ENCODE data around the gene DOK6. TPM values are rescaled to one million over a fixed set of nuclear protein-coding genes. Genes with fewer than 3 reads are reported as not detected.

Gene DOK6
- total and polyA plus RNA-seq, 9 of the 15 experiments (the other 6 are each of a cell fraction or from before 2014, with no cell fraction given): not detected

GRCh38 chr18:69531973-69532372 lies 131.3 kb downstream of the DOK6 start:
- ATAC-seq (no peak), FAIRE-seq (no peak), DNase-seq (ENCODE audit: extremely low read depth in 1 of 4, low spot score in 3 of 4) (no peak)
- no peak overlapping the region for H3K4me2 ChIP-seq (ENCODE audit: insufficient read depth, low read length)
- intact Hi-C loops (cut with micrococcal nuclease) (no loop called here), in situ Hi-C loops (cut with MboI) (no loop called here)
- no peak overlapping the region for H3K4me3 ChIP-seq
- no peaks in the 10 kb centered on the region for H3K79me2 ChIP-seq (ENCODE audit: control insufficient read depth, insufficient read depth, low read length)
- H4K20me1 ChIP-seq (replicated peaks; ENCODE audit: control insufficient read depth, insufficient read depth, low read length): no peaks in the 10 kb centered on the region
- no TSS peak for BruUV-seq (replicated peaks)
- no peaks in the 10 kb centered on the region for H3K27me3 ChIP-seq (ENCODE audit: control insufficient read depth in 2 of 2, insufficient read depth in 2 of 2, low read length in 2 of 2)
- H3K9me3 ChIP-seq (replicated peaks; ENCODE audit: control insufficient read depth, insufficient read depth, low read depth, low read length): no peaks in the 10 kb centered on the region
- WGBS (ENCODE audit: insufficient coverage, low coverage, missing lambda C conversion rate): 2% methylated on average over 5 of the region's 5 CpGs
- no peak for TF ChIP-seq CBX3 (IDR thresholded peaks at IDR 0.05; ENCODE audit: borderline replicate concordance in 1 of 2, low read length in 2 of 2)
- no peak for TF ChIP-seq BRCA1 (IDR thresholded peaks at IDR 0.05)
- TF ChIP-seq BRCA1 (CRISPR knock-in tag; IDR thresholded peaks at IDR 0.05): no peak
- no peak for TF ChIP-seq SRSF9 (IDR thresholded peaks at IDR 0.05; ENCODE audit: borderline replicate concordance, low read depth, low read length)
- no peak for TF ChIP-seq ZNF197 (CRISPR knock-in tag; IDR thresholded peaks at IDR 0.05; ENCODE audit: low read depth)
- no peak for TF ChIP-seq MEIS2 (IDR thresholded peaks at IDR 0.05; ENCODE audit: partially characterized antibody)
- H2AFZ ChIP-seq (ENCODE audit: low read depth, low read length): no peak overlapping the region
- CTCF ChIA-PET (ENCODE audit: low intra/inter-chr PET ratio): no interaction called here
- H3K9ac ChIP-seq (ENCODE audit: insufficient read depth in 1 of 2, low read depth in 2 of 2, low read length in 2 of 2): no peak overlapping the region
- no peaks in the 10 kb centered on the region for H3K9me1 ChIP-seq (ENCODE audit: control insufficient read depth, insufficient read depth, low read length)
- no peak overlapping the region for H3K27ac ChIP-seq (ENCODE audit: extremely low read depth, low read depth, low read length)
- no peaks in the 10 kb centered on the region for H3K36me3 ChIP-seq (ENCODE audit: control insufficient read depth, insufficient read depth, low read length)
- POLR2A ChIA-PET: interaction anchor here (0.8 kb wide), 1 partner anchor 33 kb away, joined by 3 read pairs; no protein-coding TSS in a partner anchor
- no peaks in the 10 kb centered on the region for H3K4me1 ChIP-seq (replicated peaks in 1 of 2; ENCODE audit: control insufficient read depth in 2 of 2, insufficient read depth in 2 of 2, low read length in 2 of 2)

- no peak for ATAC-seq
- no peak for DNase-seq (ENCODE audit: extremely low read depth in 1 of 4, low spot score in 3 of 4)
- Histone ChIP-seq H3K9me3 (replicated peaks; ENCODE audit: control insufficient read depth, insufficient read depth, low read depth, low read length) (no peaks in the 10 kb centered on the region), H3K79me2 (ENCODE audit: control insufficient read depth, insufficient read depth, low read length) (no peaks in the 10 kb centered on the region), H4K20me1 (replicated peaks; ENCODE audit: control insufficient read depth, insufficient read depth, low read length) (no peaks in the 10 kb centered on the region), H3K36me3 (ENCODE audit: control insufficient read depth, insufficient read depth, low read length) (no peaks in the 10 kb centered on the region), H3K27ac (ENCODE audit: extremely low read depth, low read depth, low read length) (no peak overlapping the region), H2AFZ (ENCODE audit: low read depth, low read length) (no peak overlapping the region), H3K9ac (ENCODE audit: insufficient read depth in 1 of 2, low read depth in 2 of 2, low read length in 2 of 2) (no peak overlapping the region), H3K4me3 (no peak overlapping the region), H3K9me1 (ENCODE audit: control insufficient read depth, insufficient read depth, low read length) (no peaks in the 10 kb centered on the region), H3K4me2 (ENCODE audit: insufficient read depth, low read length) (no peak overlapping the region), H3K27me3 (ENCODE audit: control insufficient read depth in 2 of 2, insufficient read depth in 2 of 2, low read length in 2 of 2) (no peaks in the 10 kb centered on the region), H3K4me1 (replicated peaks in 1 of 2; ENCODE audit: control insufficient read depth in 2 of 2, insufficient read depth in 2 of 2, low read length in 2 of 2) (no peaks in the 10 kb centered on the region)
- intact Hi-C loops (cut with micrococcal nuclease): no loop called here
- ChIA-PET POLR2A (no interaction called here), CTCF (ENCODE audit: low intra/inter-chr PET ratio) (no interaction called here)
- WGBS (ENCODE audit: insufficient coverage, low coverage, missing lambda C conversion rate): 0% methylated on average over 3 of the region's 3 CpGs
- in situ Hi-C loops (cut with MboI): no loop called here
- no TSS peak for BruUV-seq (replicated peaks)
- FAIRE-seq: no peak
- TF ChIP-seq ZNF318 (IDR thresholded peaks at IDR 0.05; ENCODE audit: borderline replicate concordance in 1 of 2, low read depth in 1 of 2) (no peak), ZFPM2 (CRISPR knock-in tag; IDR thresholded peaks at IDR 0.05) (no peak), IRF2 (CRISPR knock-in tag; IDR thresholded peaks at IDR 0.05) (no peak), ZNF282 (CRISPR knock-in tag; IDR thresholded peaks at IDR 0.05) (no peak)
These were observed 136.5 kb downstream of the DOK6 start for GRCh38 chr18:69537183-69537582.
